GM19372 (cell line): ENCODE measurements around the gene NIFK.
"Not testable (repeated sequence)": the region's sequence is repeated elsewhere in the genome, so short reads cannot be mapped to it uniquely, and the experiment has no call there.

Experiments
- ATAC-seq: cut with Tn5 transposase; IDR thresholded peaks from one replicate; pipeline ENCODE4 v1.9.1; 2021; ENCODE audit warnings: mild to moderate bottlenecking, low read depth, moderate library complexity; ENCODE audit not compliant: unreplicated experiment

NIFK gene

DNA sequence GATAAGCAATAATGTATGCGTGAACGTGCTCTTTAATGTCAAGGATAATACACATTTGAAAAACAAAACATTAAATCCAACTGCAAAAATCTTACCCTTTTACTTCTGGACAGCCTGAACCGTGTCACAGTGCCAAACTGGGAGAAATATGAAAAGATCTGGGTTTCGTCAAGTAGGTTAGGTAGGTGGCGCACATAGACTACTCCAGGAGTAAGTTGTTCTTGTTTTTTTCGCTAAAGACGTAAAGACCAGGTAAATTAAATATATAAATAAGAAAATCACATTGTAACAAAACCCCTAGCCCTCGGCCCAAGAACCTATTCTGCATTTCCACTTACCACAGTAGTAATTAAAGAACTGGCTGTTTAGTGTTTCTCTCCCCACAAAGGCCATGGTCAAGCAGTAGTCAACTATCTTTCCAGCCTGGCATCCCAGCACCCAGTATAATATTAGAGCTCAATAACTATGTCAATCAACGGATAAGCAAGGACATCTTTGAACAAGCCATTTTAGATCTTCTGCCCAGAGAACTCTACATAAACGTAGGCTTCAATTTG lies 1.1 kb downstream of the NIFK start:
- ATAC-seq: no peak

DNA sequence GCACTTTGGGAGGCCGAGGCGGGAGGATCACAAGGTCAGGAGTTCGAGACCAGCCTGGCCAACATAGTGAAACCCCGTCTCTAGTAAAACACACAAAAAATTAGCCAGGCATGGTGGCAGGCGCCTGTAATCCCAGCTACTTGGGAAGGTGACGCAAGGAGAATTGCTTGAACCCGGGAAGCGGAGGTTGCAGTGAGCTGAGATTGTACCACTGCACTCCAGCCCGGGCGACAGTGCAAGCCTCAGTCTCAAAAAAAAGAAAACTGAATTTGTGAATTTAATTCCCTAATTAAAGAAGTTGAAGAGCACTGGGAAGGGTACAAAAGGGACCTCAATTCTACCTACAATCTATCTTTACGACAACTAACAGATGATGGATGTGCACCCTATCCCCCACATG lies 2.1 kb downstream of the NIFK start:
- ATAC-seq: not testable (repeated sequence)

DNA sequence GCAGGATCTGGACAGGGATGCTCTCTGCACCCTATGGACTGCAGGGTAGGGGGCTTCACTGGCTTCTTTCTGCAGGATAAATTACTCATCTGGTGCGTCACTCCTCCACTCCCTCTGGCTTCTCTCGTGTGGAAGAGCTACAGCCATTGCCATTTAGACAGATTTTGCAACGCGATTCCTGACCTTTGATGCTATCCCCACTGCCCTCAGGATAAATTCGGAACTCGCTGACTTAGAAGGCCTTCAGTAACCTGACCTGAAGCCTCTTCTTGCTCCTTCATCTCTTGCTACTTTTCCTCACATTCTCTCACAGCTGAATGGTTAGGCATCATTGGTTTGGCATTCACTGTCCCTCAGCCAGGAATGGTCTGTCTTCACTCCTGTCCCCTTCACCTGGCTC lies 5.3 kb downstream of the NIFK start:
- no peak for ATAC-seq

DNA sequence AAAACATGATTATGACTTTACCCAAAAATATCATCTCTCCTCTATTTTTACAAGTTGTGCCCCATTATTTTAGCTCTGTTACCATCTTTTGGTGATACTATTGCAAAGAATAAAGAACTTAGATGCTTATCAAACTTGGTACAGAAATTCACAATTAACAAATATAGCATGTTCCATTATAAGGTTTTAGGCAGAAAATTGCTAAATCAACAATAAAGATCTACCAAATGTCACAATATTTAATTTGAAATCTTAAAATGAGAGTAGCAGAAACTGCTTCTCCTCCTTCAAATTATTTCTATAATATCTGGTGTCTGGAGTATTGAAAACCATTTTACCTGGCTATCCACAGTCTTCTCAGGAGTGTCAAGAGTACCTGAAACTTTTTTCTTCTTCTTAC lies 8.7 kb downstream of the NIFK start:
- no peak for ATAC-seq

DNA sequence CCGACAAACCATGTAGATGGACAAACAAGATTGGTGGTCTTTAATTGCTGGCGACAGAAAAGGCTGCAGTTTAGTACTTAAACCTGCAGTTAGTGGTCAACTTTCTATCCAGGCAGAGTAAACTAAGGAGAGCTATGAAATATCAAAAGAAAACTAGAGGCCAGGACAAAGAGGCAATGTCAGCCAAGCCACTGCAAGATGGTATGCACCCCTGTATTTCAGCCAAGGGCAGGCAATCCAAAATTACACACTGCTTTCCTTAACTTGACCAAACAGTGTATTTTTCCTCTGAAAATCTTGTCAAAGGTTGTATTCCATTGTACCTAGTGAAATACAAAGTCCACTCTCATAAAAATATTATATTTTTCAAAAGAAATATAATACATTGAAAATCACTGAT lies 9.3 kb downstream of the NIFK start:
- ATAC-seq: no peak

DNA sequence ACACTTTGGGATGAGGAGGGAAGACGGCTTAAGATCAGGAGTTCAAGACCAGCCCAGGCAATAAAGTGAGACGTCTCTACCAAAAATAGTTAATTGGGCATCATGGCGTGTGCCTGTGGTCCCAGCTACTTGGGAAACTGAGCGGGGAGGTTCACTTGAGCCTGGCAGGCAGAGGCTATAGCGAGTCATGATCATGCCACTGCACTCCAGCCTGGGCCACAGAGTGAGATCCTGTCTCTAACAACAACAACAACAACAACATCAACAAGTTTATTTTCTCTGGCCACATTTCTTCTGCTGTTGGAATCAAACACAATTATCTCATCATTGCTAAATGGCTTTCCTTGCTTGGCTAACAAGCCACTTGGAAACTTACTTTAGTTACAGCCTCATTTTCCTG lies 13.4 kb downstream of the NIFK start:
- ATAC-seq: no peak

DNA sequence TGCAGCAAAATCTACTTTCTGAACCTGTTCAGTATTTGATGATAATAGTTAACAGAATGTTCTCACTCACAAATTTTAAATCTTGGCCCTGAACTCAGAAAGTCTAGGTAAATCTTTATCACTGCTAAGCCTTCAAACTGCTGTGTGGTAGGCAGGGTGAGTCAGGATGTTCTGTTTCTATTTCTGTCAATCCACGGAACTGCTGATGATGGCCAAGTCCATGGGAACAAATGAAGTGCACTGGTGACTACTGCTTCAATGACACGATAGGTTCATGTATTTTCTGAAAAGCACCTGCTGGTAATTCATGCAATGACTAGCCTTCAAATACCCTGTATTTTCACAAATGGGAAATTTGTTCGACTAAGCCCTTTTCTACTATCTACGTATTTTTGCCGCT lies 14.2 kb downstream of the NIFK start:
- no peak for ATAC-seq

DNA sequence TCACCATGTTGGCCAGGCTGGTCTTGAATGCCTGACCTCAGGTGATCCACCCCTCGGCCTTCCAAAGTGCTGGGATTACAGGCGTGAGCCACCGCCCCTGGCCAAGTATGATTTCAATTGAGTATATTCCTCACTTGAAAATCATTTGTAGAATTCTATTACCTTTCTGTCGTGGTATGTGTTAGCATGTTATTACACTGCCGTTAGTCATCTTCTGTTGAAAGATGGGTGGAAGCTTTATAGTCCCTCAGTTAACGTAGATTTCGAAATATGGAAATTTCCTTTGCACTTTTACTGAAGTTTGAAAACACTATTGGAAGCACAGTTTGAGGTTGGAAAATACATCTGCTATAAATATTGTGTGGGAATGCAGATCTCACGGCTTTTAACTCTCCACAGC lies 14.7 kb downstream of the NIFK start:
- no peak for ATAC-seq

DNA sequence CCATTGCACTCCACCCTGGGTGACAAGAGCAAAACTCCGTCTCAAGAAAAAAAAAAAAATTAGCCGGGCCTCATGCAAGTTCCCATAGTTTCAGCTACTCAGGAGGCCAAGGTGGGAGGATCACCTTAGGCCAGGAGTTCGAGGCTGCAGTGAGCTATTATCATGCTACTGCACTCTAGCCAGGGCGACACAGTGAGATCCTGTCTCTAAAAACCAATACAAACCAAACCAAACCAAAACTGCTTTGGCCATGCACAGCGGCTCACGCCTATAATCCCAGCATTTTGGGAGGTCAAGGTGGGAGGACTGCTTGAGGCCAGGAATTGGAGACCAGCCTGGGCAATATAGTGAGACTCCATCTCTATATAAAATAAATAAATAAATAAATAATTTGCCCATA lies 19.1 kb downstream of the NIFK start:
- ATAC-seq: no peak

DNA sequence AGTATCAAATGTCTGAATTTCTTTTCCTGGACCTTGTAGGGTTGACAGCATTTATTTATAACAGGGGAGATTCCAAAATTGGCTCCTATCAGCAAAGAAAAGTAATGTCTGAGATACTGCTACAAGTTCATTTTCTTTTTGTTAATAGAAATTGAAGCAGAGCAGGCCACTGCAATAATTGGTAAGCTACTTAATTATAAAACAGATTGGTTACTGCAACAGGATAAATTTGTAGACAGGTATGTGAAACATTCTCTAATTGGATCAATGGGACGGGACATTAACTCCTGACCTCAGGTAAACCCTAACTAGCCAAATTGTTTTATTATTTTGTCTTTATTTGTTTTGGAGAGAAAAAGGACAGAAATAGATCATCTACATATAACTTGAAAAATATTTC lies 20.5 kb downstream of the NIFK start:
- ATAC-seq: no peak

DNA sequence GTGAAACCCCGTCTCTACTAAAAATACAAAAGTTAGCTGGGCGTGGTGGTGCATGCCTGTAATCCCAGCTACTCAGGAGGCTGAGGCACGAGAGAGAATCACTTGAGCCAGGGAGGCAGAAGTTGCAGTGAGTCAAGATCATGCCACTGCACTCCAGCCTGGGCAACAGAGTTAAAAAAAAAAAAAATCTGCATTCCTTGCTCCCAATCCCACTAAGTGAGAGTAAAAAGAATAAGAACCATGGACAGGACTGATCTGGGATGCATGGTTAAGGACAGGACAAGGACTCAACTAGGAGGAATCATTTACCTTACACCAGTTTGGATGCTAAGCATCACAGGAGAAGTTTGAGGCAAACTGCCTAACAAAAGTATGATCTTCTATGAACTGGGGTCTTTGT lies 25.2 kb downstream of the NIFK start:
- not testable (repeated sequence) for ATAC-seq

DNA sequence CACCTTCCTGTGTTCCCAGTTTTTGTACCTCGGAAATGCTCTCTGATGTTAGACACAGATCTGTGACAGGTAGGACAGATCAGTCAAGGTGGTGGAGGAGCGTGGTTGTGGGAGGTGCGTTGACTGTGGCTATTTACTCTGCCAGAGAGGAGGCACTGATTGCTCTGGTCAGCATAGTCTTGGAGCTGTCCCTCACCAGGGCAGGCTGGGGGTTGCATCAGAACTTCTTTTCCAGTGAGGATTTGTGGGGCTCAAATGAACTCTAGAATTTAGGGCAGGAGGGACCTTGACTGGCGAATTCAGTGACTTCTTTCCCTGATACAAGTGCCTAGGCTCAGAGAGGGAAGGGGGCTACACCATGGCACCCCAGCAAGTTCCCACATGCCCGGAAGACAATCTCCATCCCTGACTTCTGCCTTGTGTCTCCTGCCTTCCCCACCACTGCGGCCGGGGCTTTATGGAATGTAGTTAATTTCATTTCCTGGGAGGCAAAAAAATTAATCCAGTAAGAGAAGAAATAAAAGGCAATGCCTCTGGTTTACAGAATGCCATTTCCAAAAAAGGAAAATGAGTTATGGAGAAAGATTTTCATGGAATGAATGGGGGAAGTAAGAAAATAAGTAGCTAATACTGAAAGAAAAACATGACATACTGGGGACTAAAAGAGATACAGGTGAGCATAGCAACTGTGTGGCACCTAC lies 26.1 kb downstream of the NIFK start:
- ATAC-seq: no peak

DNA sequence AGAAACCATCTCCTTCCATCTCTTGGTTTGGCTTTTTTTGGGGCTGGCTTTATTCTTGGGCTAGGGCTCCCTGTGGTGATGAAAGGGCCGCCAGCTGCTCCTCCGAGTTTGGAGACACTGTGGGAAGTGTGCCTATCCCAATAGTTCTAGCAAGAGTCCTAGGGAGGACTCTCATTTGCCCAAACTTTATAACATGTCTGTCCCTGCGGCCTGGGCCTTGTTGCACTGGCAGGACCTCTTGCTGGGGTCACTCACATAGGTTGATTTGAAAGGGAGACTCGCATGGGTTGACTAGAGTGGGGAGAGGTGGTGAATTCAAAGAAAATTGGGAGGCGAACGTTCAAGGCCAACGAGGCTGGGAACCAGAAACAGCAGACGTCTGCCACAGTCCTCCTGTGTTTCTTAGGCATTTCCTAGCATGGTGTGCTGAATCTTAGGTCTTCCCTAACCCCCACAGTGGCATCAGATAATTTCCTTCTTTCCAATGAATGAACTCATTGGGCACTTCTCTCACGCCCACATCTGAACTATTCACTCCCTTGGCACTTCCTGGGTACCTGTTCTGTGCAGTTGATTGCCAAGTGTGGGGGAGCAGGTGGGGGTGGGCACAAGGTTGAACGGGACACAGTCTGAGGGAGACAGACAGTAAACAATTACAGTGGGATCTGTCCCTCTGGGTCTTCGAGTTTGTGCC lies 26.8 kb downstream of the NIFK start:
- no peak for ATAC-seq

DNA sequence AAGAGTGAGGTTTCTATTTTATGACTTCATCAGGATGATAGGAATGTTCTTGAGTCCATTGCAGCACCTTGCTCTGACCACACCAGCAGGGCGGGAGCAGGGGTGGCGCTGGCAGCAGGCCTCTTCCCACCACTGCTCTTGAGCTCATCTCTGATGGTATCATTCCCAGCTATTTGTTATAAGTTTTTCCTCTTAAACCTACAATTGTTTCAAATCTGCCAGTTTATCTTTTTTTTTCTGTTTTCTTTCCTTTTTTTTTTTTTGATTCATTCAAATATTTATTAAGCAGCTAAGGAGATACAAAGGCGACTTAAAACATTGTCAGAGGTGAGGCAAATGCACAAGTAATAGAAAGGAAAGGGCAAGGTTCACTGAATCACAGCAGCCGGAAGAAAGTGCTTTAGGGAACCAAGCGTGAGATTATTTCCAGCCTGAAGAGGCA lies 28.7 kb downstream of the NIFK start:
- no peak for ATAC-seq

DNA sequence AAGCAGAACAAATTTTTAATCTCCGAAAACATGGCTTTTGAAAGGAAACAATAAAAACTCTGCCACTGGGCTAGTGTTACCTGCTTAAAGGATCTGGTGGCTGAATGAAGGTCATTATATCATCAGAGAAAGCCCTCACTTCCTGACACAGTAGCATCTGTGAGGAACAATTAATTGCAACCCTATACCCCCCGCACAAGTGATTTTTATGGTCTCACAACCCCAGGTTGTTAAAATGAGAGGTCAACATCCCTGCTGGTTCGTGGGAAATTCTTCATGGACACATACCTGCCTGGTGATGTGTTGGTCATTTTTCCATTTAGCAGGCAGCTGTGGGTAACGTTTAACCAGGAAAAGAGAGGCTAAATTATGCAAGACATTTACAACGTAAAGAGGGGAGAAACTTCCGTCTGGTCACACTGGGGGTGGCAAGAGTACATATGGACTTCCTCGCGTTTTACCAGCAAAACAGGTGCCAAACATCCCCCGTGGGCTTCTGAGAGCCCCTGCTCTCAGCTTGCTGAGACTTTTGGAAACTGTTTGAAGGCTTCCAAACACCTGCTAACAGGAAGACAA lies 29.2 kb downstream of the NIFK start:
- ATAC-seq: no peak

DNA sequence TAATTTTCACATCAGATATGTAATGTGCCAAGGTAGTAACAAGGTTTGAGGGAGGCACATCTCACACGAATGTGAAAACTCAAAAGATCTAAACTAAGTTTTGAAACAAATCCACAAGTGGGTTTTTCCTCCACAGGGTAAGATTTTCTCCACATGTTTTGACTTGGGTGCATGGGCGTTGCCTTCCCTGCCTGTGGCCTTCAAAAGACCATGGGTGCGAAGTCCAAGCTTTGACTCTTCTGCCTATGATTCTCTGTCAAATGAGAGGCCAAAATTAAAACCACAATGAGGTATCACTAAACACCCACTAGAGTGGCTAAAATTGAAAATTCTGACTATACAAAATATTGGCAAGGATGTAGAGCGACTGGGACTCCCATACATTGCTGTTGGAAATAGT lies 30.7 kb downstream of the NIFK start:
- no peak for ATAC-seq

DNA sequence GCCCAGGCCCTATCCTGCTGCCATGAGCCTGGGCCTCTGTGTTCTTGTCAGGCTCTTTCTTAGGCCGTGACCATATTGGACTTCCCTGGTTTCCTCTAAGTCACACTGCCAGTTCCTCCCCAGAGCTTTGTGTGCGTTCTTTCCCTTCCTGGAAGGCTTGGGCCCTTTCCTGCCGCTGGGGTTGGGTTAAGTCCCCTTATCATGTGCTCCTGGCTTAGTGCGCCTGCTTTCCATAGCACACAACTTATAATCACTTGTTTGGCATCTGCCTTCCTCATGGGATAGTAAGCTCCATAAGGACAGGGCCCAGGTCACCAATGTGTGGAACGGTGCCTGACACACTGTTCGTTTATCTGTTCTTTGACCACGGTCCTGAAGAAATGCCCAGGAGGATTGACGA lies 31.3 kb downstream of the NIFK start:
- no peak for ATAC-seq

DNA sequence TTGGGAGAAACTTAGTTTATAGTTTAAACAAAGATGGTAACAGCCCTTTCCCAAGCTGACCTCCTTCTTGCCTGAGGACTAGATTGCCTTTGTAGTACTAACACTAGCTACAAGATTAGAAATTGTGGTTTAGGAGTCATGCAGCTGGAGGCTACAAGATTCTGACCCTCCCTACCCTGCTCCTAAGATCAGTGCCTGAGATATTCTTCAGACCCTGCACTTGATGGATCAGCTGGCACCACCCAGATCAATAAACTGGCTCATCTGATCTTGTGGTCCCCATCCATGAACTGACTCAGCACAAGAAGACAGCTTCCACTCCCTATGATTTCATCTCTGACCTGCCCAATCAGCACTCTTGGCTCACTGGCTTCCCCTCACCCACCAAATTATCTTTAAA lies 34.9 kb downstream of the NIFK start:
- ATAC-seq: not testable (repeated sequence)

DNA sequence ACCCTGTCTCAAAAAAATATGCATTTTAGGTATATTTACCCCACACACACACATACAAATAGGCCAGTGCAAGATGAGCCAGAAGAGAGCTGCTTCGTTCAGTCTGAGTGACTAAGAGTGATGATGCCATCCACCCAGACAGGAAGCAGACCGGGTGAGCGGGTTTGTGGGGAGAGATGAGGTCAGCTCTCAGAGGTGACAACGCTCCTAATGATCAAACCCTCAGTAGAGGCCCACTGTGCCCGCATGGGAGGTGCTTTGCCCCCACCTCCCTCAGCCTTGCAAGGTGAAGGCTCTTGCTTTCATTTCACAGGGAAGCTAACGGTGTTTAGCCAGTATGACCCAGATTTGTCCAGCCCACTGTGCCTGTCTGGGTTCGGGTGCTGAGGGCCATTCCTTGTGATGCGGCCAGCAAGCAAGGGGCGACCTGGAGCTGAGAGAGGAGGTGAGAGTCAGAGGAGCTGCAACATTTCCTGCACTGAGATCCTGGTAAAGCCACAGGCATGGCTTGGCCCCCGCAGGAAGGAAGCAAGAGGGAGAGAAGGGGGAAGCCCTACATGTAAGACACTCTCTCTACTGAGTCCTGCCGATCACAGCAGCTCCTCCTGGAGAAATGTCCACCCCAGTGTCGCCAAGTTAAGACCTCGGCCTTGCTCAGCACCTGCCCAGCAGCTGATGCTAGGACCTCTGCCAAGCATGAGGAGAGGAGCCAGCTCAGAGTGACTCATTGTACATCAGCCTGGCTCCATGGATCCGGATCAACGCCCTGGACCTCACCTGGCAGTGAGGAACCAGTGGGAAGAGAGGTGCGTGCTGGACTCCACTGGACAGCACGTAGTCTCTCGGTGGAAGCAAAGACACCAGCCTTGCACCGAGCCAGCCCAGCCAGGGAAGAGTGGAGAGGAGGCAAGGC lies 37.0 kb downstream of the NIFK start:
- peak; percentile 94 for ATAC-seq

DNA sequence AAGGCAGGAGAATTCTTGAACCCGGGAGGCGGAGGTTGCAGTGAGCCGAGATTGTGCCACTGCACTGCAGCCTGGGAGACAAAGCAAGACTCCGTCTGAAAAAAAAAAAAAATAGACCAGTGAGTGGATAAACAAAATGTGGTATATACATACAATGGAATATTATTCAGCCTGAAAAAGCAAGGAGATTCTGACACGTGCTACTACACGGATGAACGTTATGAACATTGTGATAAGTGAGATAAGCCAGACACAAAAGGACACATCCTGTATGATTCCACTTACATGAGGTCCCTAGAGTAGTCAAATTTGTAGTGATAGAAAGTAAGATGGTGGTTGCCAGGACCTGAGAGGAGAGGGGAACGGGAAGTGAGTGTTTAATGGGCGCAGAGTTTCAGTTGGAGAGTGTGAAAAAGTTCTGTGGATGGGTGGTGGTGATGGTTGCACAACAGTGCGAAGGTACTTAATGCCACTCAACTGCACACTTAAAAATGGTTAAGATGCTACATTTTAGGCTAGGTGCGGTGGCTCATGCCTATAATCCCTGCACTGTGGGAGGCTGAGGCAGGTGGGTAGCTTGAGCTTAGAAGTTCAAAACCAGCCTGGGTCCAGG lies 38.3 kb downstream of the NIFK start:
- ATAC-seq: no peak
